HG03442 (cell line): ENCODE data around the gene SCUBE1.

Experiments
- ATAC-seq: cut with Tn5 transposase; IDR thresholded peaks from one replicate; pipeline ENCODE4 v1.9.1; 2021; ENCODE audit warnings: mild to moderate bottlenecking, moderate library complexity; ENCODE audit not compliant: unreplicated experiment

The SCUBE1 gene

DNA sequence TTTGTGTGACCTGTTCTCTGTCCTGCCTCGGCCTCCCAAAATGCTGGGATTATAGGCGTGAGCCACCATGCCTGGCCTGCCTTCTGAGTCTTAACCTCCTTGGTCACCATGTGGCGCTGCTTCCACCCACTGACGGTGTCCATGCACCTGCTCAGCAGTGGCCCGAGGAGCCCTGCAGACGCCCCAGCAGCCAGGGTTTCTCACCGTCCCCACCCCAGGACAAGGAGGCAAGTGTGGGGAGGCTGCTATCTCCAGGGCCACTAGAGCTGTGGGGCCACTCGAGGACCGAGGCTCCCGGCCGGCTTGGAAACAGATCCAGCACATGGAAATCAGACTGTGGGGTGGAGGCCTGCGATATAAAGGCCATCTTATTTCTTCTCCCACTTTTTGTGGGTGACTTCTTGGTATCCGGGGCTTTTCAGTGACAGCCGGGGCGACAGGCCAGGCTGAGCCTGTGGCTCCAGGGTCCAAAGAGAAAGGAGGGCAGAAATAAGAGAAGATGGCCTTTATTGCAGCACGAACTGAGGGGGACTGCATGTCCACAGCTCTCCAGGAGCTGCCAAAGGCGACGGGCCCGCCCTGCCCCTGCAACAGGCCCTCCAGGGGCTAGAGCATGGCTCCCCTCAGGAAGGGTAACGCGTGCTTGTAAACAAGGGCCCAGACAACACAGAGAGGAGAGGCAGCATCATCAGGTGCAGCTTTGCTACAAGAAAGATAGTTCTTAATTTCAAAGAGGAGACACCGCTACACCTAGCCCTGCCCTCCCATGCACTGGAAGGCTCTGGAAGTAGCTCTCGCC is 176.8 kb downstream of the SCUBE1 start:
- ATAC-seq = no peak

DNA sequence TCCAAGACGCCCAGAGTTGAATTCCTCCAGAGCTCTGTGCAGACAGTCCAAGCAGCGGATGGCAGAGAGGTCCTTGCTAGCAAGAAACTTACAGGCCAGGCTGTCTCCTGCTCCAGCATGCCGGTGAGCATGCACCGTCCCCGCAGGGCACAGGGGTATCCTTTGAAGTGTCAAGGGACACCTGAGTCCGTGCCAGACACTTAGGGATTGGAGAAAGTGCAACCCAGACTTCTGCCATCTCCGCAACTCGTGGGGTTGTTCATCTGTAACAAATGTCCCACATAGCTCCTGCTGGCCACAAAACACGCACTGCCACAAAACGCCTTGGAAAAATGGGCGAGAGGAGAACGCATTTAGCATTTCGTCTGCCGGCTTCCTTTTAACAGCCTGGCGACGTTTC is 178.5 kb downstream of the SCUBE1 start:
- no peak for ATAC-seq

DNA sequence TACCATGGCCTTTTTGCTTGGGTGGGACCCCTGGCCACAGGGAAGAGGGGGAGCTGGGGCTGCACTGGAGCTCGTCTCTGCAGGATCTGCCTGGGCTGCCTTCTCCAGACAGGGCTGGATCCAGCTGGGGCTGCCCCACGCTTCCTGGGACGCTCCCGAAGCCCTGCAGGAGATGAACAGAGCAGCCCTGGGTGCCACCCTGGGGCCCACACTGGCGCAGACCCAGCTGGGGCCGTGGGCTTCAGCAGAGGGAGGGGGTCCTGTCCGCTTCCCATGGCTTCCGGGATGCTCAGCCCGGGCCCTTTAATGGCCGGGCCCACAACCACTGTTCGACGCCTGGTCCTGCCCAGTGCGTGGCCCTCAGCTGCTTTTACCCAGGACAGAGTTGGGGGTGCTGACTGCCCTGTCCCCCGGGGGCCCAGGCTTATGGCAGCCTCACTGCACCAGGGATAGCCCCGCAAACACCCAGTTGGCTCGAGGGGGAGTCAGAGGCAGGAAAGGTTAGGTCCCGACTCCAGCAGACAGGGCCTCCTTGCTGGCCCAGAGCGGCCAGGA is 179.9 kb downstream of the SCUBE1 start:
- ATAC-seq = no peak

DNA sequence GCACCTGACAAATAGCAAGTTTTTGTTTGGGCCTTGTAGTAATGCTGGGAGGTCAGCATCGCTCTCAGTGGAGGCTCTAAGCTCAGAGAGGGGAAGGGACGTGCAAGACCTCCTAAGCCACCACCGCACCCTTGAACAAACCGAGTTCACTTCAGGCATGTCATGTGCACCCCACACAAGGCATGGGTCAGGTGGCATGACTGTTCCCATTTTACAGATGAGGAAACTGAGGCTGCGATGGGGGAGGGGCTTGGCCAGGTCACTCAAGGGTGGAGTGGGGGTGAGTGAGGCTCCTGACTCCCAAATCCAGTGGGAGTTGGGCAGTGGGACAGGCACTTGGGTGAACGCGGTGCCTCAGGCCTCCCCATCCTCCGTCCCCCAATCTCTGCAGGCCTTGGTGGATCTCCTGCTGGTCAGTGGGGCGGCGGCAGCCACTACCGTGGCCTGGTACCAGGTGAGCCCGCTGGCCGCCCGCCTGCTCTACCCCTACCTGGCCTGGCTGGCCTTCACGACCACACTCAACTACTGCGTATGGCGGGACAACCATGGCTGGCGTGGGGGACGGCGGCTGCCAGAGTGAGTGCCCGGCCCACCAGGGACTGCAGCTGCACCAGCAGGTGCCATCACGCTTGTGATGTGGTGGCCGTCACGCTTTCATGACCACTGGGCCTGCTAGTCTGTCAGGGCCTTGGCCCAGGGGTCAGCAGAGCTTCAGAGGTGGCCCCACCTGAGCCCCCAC is 180.6 kb downstream of the SCUBE1 start:
- ATAC-seq = no peak

DNA sequence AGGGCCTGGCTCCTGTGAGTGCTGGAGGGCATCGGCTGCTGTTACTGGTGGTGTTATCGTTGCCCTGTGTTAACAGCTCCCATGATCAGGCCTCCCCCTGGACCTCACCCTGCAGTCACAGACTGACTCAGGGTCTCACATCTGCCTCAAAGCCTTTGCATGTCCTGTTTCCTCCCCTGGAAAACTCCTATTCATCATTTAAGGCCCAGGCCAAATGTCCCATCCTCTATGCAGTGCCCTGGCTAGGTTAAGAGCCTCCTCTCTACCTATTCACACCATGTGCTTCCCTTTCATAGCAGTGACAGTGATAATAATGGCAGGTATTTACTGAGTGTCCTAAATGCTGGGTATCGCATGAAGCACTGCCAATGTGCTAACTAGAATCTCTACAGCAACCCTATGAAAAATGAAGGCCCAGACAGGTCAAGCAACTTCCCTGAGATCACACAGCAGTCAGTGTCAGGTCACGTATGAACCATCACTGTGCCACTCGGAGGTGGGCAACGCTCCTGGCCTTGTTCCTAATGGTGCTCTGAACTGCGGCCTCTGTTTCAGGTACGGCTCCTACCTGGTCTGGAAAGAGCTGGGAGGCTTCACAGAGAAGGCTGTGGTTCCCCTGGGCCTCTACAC is 182.6 kb downstream of the SCUBE1 start:
- ATAC-seq = no peak

DNA sequence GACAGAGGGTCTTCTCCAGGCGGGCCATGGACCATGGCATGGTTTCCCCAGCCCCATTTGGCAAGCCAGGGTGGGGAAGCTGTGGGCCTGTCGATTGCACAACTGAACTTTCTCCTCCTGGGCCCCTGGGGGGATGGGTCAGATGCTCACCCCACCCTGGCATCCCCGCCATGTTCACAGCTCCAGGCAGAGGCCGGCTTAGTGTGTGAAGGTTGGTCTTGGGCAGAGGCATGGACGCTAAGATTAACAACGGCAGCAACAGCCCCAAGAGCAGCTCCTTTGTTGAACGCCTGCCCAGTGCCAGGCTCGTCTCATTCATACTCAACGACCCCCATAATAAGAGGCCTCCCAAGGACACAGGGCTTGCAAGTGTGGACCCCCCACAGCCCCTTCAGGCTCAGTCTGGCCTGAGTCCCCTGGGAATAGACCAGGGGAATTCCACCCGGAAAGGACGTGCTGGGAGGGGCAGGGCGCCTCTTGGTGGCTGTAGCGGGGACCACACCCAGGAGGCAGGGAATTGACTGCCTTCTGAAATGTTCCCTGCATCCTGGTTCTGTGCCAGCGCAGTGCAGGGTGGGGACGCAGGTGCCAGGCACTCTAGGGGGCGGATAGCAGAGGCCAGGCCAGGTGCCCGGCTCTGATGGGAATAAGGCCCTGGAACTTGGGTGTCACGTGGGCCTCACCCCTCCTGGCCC is 183.5 kb downstream of the SCUBE1 start:
- no peak for ATAC-seq

DNA sequence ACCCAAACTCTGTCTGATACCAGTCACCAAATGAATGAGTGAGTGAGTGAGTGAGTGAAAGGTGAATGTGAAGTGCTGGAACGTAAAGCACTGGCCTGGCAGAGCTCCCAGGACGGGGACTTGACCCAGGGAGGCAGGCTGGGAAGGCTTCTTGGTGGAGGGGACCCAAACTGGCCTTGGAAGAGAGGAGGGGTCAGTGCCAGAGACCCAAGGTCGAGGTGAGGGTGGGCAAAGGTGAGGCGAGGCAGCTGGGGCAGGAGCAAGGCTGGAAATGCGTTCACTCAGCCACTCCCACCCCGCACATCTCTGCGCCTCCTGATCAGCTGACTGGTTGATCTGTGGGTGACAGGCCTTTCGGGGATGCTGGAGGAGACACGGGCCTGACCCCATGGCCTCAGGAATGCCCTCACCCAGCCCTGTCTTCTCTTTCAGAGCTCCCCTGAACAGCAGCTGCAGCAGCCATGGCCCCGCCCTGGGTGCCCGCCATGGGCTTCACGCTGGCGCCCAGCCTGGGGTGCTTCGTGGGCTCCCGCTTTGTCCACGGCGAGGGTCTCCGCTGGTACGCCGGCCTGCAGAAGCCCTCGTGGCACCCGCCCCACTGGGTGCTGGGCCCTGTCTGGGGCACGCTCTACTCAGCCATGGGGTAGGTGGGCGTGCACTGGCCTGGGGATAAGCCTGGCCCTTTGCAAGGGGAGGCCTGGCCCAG is 184.2 kb downstream of the SCUBE1 start:
- no peak for ATAC-seq

DNA sequence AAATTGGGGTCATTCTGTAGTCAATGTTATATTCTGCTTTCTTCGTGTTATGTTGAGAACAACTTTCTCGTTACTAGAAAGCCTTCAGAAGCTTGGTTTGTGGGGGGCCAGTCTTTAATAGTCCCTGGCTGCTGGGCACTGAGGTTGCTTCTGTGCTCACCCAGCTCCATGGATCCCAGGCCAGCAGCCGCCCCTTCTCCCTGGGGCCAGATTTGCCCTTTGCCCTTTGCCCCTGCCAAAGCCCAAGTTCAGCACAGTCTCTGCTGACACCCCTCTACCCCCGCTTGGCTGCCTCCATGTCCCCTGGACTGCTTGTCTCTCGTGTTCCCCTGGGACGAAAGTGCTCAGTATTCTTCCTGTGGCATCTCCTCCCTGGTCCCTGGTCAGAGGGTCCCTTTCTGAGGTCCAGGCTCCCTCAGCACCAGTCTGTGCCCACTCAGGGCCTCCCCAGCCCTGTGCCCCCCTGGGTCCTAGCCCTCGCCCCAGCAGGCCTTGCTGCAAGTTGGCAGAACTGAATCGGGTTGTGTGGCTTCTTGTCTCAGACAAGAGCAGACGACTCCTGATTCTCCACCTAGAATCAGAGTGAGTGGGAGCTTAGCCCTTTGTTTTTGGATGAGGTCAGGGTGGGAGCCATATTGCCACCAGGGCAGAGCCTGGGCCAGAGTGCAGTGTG is 185.2 kb downstream of the SCUBE1 start:
- no peak for ATAC-seq

DNA sequence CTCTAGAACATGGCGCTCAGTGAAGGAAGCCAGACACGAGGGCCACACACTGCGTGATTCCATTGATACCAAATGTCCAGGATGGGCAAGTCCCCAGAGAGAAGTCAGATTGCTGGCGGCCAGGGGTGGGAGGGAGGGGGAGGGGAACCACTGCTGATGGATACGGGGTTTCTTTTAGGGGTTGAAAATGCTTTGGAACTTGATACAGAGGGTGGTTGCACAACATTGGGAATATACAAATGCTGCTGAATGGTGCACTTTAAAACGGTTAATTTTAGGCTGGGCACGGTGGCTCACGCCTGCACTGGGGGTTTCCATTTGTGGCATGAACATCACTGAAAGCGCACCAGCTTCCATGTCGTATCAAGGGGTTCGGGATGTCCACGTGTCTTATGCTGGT is 186.8 kb downstream of the SCUBE1 start:
- ATAC-seq = no peak

DNA sequence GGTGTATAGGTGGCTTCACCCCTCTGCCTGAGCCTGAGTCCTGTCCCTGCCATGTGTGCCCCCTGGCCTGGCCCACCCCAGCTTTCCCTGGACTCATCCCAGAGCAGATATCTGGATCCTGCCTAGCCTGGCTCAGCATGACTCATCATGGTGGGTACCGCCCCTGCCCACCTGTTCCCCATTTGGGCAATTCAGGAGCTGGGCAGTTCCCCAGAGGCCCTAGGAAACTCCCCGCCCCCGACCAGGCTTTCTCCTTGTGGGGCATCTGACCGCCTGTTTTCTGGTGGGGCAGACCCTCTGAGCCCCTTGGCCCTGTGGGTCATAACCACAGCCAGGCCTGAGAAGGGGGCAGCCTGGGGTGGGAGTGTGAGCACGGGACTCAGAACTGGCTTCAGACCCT is 187.4 kb downstream of the SCUBE1 start:
- ATAC-seq = no peak

DNA sequence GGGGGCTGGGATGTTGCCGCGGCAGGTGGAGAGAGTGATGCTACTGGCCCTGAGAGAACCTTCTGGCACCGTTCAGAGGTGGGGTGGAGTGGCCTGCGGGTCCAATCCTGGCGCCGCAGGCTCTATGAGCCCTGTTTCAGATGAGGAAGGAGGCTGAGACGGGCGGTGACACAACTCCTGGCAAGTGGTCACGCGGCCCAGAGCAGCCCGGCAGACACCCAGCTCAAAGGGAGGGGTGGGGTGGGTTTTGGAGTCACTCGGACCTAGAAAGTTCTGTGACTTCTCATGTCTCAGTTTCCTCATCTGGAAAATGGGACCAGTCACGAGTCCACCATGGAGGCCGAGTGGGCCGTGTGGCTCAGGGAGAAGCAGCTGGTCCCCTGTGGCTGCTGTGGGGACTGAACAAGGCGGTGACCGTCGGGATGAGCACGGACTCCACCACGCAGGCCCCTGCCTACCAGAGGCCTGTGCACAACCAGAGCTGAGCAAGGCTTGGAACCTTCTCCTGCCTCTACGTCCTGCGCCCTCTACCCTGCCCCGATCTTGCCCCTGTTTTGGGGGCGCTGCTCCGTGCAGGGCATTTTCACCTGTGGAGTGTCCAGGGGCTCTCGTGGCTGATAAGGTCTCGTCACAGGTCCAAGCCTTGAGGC is 188.2 kb downstream of the SCUBE1 start:
- ATAC-seq = no peak

DNA sequence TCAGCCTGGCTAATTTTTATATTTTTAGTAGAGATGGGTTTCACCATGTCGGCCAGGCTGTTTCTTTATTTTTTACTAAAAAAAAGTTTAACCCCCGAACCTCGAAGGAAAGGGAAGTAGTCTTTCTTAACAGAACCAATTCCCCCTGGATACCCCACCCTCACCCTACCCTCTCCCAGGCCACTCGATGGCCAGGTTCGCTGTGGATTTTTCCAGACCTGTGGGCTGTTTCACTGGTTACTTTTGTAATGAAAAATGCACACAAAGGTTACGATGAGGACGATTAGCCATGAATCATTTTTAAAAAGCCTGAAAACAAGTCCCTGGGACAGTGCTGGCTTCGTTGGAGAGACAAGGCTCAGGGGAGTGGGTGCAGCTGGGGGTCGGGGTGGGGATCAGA is 189.3 kb downstream of the SCUBE1 start:
- no peak for ATAC-seq

DNA sequence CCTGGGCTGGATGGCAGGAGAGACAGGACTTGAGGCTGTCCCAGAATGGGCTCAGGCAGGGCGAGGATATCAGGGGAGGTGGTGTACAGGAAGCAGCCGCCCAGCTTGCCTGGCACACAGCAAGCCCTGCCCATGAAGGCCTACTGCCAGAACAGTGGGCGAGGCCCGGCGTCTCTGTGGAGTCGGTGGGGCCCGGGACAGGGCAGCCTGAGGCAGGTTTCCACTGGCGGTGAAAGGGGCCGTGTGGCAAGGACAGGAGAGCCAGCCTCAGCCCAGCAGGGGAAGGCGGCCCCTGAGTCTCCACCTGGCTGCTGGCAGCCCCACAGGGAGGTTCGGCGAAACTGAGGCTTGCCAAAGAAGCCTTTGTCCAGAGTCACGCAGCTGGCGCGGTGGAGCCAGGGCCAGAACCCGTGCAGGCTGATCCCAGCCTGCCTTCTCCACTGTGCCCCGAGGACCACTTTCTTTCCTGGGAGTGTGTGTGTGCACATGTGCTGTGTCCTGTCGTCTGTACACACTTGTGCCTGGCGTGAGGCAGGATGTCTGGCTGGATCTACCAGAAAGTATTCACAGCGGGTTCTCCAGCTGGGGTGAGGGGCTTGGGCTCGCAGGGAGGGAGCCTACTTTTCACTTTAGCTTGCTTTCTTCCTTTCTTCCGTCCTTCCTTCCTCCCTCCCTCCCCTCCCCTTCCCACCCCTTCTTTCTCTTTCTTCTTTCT is 190.7 kb downstream of the SCUBE1 start:
- no peak for ATAC-seq

DNA sequence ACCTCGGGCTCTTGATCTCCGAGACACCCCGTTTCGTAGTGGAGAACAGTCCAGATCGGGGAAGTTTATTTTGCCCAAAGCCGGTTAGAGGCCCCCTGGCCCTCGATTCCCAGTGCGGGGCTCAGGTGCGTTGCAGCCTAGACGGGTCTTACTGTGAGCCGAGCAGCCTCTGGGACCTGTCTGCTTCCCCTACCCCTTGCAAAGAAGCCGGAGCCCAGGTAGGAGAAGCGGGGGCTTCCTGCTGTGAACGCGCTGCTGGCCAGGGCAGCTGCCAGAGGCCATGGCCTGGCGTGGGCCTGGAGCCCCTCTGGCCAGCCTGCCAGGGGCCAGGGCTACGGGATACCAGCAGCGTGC is 191.2 kb downstream of the SCUBE1 start:
- ATAC-seq = no peak

DNA sequence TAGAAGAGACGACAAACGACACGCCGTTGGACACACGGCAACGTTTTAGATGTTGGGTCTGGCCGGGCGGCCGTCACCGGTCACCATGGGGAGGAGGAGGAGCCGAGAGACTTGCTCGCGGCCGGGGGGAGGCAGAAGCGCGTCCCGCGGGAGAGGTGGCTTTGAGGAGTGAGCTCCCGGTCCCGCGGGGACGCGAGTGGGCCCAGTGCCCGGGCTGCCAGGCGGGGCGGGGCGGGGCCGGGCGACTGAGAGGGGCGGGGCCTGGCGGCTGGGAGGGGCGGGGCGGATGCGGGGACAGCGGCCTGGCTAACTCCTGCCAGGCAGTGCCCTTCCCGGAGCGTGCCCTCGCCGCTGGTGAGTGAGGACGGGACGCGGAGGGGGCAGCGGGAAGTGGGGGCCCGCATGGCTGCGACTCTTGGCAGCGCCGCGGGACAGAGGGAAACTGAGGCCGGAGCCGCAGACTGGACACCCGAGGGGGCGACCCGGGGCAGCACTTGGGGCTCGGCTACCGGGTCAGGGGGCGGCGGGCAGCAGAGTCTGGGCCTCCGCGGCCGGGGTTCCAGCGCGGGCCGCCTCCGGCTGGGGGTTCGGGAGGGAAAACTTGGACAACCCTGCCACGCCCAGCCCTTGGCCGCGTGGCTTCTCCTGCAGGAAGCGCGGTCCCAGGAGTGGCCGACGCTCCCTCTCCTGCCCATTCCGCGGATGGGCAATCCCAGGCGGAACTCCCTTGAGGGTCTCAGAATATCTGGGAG is 191.7 kb downstream of the SCUBE1 start, which contains the start of gene TSPO:
Gene TSPO (plus strand): TSS at position 309 of the 752 bp plus-strand sequence. CDS start 7,680 bp downstream, outside the sequence.
- no peak for ATAC-seq

DNA sequence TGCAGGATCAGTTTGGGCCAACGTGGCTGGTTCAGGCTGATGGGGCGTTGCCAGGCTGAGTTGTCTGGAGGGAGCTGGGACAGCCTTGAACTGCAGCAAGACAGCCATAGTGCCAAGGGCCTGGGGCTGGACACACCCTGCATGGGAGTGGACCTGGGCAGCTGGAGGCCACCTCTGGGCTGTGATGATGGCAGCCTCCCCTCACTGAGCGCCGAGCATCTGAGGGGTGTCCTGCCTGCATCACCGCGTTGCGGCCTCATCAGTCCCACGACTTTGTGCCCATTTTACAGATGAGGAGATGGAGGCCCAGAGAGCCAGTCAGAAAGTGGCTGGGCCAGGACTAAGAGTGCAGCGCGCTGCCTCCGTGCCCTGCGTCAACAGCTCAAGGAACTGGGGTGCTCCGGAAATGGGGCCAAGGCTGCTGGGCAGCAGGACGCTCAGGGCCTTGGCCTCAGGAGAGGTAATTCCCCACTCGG is 192.4 kb downstream of the SCUBE1 start:
- no peak for ATAC-seq

DNA sequence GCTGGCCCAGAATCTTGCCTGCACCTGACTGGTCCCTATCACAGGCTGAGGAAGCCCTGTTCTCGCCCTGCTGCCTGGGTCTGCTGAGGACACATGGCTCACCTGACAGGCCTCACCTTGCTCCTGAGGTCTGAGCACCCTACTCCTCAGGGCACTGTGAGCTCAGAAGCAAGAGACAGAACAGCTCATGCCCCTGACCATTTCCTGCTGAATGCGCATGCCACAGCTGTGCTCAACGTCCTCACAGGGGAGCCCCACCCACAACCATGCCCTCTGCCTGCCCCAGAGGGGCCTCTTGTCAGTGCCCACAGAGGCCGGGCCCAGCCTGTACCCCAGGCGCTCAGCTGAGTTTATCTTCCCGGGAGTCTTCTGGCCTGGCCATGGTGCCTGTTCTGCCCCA is 194.6 kb downstream of the SCUBE1 start:
- ATAC-seq = no peak

DNA sequence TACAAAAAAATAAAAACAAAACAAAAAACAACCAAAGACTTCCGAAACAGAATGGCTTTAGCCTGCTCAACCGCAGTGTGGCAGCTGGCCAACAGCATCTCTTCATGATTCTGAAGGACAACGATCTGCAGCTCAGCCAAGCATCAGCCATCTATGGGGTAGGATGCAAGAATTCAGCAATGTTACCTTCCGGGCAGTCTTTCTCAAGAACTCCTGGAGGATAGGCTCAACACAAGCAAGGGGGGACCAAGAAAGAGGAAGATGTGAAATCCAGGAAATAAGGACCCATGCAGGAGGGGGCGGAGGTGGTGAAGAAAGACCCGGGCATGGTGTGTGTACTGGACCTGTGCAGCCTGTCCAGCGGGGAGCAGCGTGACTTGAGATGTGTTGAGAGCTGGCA is 195.4 kb downstream of the SCUBE1 start:
- no peak for ATAC-seq
